Measurements from ENCODE around the gene NOC2L. TPM values are rescaled to one million over a fixed set of nuclear protein-coding genes. Genes with fewer than 3 reads are reported as not detected.

NOC2L gene
- total RNA-seq = 10 to 100 TPM; 45.6 to 61.9 (median 56.3) TPM

GRCh38 chr1:958823-959730 is at the start of gene NOC2L:
NOC2L (minus strand) TSS chr1:959256; CDS start chr1:959240, 16 bp downstream.
- Histone ChIP-seq H3K27me3 (no peaks in the 10 kb centered on the region), H3K4me1 (peaks cover 42% of the 10 kb centered on the region), H3K9me3 (no peaks in the 10 kb centered on the region), H3K27ac (no peak within 1 kb of the TSS), H3K36me3 (peaks cover 40% of the 10 kb centered on the region), H3K4me3 (peak within 1 kb of the TSS; percentile 95)
- peak; percentile 95 to 97 for DNase-seq (ENCODE audit: low spot score in 2 of 2)
- TF ChIP-seq EP300 (IDR thresholded peaks at IDR 0.05) = no peak
- TF ChIP-seq POLR2AphosphoS5 (IDR thresholded peaks at IDR 0.05) = peak in 1 of 3 donors; percentile 30
- WGBS = 0% methylated on average over 14 of the region's 101 CpGs

- Histone ChIP-seq H3K27me3 (peaks cover 38% of the 10 kb centered on the region), H3K36me3 (no peaks in the 10 kb centered on the region), H3K4me1 (peaks cover 43% of the 10 kb centered on the region), H3K27ac (no peak overlapping the region), H3K9me3 (no peaks in the 10 kb centered on the region), H3K4me3 (no peak overlapping the region)
- DNase-seq (ENCODE audit: low spot score in 2 of 2) = peak in 1 of 2 donors; percentile 61
- 61% methylated on average over 13 of the region's 37 CpGs for WGBS
- no peak for TF ChIP-seq CTCF (IDR thresholded peaks at IDR 0.05)
- TF ChIP-seq POLR2A (IDR thresholded peaks at IDR 0.05) = no peak
- no peak for TF ChIP-seq EP300 (IDR thresholded peaks at IDR 0.05)
- no peak for TF ChIP-seq POLR2AphosphoS5 (IDR thresholded peaks at IDR 0.05)
These were observed 47.5 kb upstream of the NOC2L start for GRCh38 chr1:1006305-1007159.

DNA sequence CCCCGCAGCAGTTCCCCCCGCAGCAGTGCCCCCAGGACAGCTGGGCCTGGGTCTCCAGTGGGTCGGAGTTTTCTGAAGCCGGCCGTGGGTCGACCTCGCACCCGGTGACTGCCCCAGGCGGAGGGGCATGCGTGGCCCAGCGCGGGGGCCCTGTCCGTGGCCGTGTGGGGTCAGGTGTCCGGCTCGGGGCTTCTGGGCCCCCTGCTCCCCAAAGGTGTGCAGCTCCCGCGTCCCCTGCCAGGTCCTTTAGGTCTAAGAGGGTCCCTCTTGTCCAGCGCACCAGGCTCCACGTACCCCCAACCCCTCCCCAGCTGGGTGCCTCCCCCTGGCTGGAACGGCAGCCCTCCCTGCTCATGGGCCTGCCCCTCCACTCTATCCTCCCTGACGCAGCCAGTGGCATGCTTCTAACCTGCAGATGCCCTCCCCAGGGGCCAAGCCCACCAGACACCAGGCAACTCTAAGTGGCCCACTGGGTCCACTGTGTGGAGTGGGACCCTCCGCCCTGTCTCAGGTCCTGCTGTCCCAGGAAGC is 46.8 kb upstream of the NOC2L start:
- peak; percentile 61 to 72 for DNase-seq (ENCODE audit: low spot score in 2 of 2)
- H3K36me3 ChIP-seq = no peaks in the 10 kb centered on the region
- H3K9me3 ChIP-seq = no peaks in the 10 kb centered on the region
- WGBS = no CpG with 5 or more reads among the region's 23 CpGs
- TF ChIP-seq CTCF (IDR thresholded peaks at IDR 0.05) (no peak), POLR2AphosphoS5 (IDR thresholded peaks at IDR 0.05) (no peak), EP300 (IDR thresholded peaks at IDR 0.05) (no peak), POLR2A (IDR thresholded peaks at IDR 0.05) (no peak)
- H3K27ac ChIP-seq = no peak overlapping the region
- peaks cover 50% of the 10 kb centered on the region for H3K4me1 ChIP-seq
- H3K27me3 ChIP-seq = peaks cover 45% of the 10 kb centered on the region
- H3K4me3 ChIP-seq = no peak overlapping the region

DNA sequence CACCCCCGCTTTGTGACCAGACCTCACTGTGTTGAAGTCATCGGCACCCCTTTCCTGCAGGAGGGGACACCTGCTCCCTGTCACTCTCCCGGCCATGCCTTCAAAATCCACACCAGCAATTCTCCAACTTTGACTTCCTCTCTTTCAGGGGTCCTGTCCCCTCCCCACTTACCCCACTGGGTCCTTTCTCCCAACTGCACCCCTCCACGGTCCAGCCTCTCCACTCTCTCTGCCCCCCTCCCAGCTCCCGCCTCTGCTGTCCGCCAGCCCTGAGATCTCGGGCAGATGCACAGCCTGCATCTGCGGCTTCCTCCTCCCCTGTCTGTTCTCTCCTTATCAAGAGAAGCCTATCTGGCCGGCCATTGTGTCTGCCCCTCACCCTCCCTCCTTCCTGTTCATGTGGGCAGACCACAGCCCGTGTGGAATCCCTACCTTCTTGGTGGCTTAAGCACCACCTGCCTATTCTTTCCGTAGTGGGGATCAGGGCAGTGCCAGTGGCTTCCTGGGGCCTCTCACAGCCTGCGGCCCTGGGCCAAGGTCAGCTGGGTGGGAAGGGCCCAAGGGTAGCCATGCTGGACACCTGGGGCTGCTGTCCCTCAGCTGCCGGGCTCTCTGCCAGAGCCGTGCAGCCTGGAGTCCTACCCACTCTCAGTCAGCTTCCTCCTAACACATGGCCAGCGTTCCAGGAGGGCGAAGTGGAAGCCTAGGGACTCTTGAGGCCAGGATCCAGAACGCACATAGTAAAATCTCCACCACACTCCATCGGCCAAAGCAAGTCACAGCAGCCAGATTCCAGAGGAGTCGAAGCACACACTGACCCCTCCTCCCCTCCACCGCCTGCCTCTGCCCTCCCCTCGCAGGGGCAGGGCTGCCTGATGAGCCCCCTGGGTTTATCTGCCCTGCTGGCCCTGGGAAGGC is 46.0 kb upstream of the NOC2L start:
- peaks cover 58% of the 10 kb centered on the region for H3K4me1 ChIP-seq
- H3K27me3 ChIP-seq = peaks cover 53% of the 10 kb centered on the region
- TF ChIP-seq EP300 (IDR thresholded peaks at IDR 0.05) = no peak
- no peaks in the 10 kb centered on the region for H3K36me3 ChIP-seq
- peak in 1 of 2 donors; percentile 75 for DNase-seq (ENCODE audit: low spot score in 2 of 2)
- WGBS = 55% methylated on average over 14 of the region's 21 CpGs
- no peak overlapping the region for H3K27ac ChIP-seq
- H3K9me3 ChIP-seq = no peaks in the 10 kb centered on the region
- no peak overlapping the region for H3K4me3 ChIP-seq

- H3K4me3 ChIP-seq = no peak overlapping the region
- DNase-seq (ENCODE audit: low spot score in 2 of 2) = no peak
- H3K4me1 ChIP-seq = peaks cover 65% of the 10 kb centered on the region
- H3K36me3 ChIP-seq = no peaks in the 10 kb centered on the region
- H3K27me3 ChIP-seq = peaks cover 60% of the 10 kb centered on the region
- TF ChIP-seq EP300 (IDR thresholded peaks at IDR 0.05) (no peak), POLR2A (IDR thresholded peaks at IDR 0.05) (no peak), POLR2AphosphoS5 (IDR thresholded peaks at IDR 0.05) (no peak), CTCF (IDR thresholded peaks at IDR 0.05) (no peak)
- H3K27ac ChIP-seq = no peak overlapping the region
- 14% methylated on average over 1 of the region's 7 CpGs for WGBS
- no peaks in the 10 kb centered on the region for H3K9me3 ChIP-seq
These were observed 45.3 kb upstream of the NOC2L start for GRCh38 chr1:1004420-1004779.
